ENCODE measurements around the gene GNAT2. TPM values are rescaled to one million over a fixed set of nuclear protein-coding genes. Genes with fewer than 3 reads are reported as not detected.

The GNAT2 gene
- total and polyA plus RNA-seq, 10 of the 15 experiments (the other 5 are each of a cell fraction or from before 2014, with no cell fraction given) = 0.08 to 1.3 (median 0.41) TPM

GRCh38 chr1:109650609-109651008 lies 31.2 kb upstream of the GNAT2 start (continued):
- TF ChIP-seq ASH2L (IDR thresholded peaks at IDR 0.05; ENCODE audit: borderline replicate concordance, low read depth) (no peak), RB1 (IDR thresholded peaks at IDR 0.05; ENCODE audit: borderline replicate concordance) (no peak), CHD2 (IDR thresholded peaks at IDR 0.05; ENCODE audit: borderline replicate concordance, low read depth, low read length) (no peak), USF1 (IDR thresholded peaks at IDR 0.05; ENCODE audit: borderline replicate concordance, extremely low read length, insufficient read depth, low read depth, low read length) (no peak), KLF5 (IDR thresholded peaks at IDR 0.05; ENCODE audit: partially characterized antibody) (no peak), JUND (IDR thresholded peaks at IDR 0.05; ENCODE audit: low read depth, low read length) (no peak), RAD21 (IDR thresholded peaks at IDR 0.05; ENCODE audit: insufficient read depth, low read depth, low read length) (no peak), BACH1 (IDR thresholded peaks at IDR 0.05; ENCODE audit: borderline replicate concordance) (no peak)

- in situ Hi-C loops (cut with MboI) (no loop called here), intact Hi-C loops (cut with micrococcal nuclease; ENCODE audit: unreplicated experiment) (no loop called here)
- ChIA-PET RAD21 (ENCODE audit: unreplicated experiment) (interaction anchor here (0.6 to 4.9 kb wide), 5 partner anchors 9 to 335 kb away, joined by 3 to 48 read pairs (median 13); partner anchors contain the start of gene AHCYL1), CTCF (interaction anchor here (0.6 to 10.8 kb wide), 16 partner anchors 9 to 362 kb away, joined by 3 to 299 read pairs (median 4); partner anchors contain the start of genes AHCYL1, GSTM1 and GSTM2), POLR2A (interaction anchor here (0.6 to 2.0 kb wide), 2 partner anchors 9 to 14 kb away, joined by 3 to 7 read pairs; no protein-coding TSS in a partner anchor), SMC1A (ENCODE audit: uncharacterized antibody, unreplicated experiment) (interaction anchor here (0.7 to 5.6 kb wide), 10 partner anchors 9 to 335 kb away, joined by 3 to 63 read pairs (median 4); partner anchors contain the start of genes AHCYL1, GNAI3 and GSTM1)
- TF ChIP-seq CBX3 (IDR thresholded peaks at IDR 0.05; ENCODE audit: borderline replicate concordance, low read depth) = no peak
- 0 out of 2 replicates have a peak, but pooled peaks have one; percentile 12 for TF ChIP-seq NFYB (IDR thresholded peaks at IDR 0.05; ENCODE audit: insufficient read depth, low read depth, low read length)
- TF ChIP-seq RAD21 (IDR thresholded peaks at IDR 0.05; ENCODE audit: insufficient read depth, low read depth, low read length) = peak; percentile 29; the same call in 1 of the 2 replicates
- peak in 1 of 3 experiments; percentile 24; a peak in 1 of 6 replicates for TF ChIP-seq CTCF (IDR thresholded peaks at IDR 0.05 in 2 of 3, conservative IDR thresholded peaks at IDR 0.05 in 1 of 3; ENCODE audit: control insufficient read depth in 2 of 3, extremely low read depth in 1 of 3, insufficient read depth in 1 of 3, low read depth in 3 of 3, low read length in 3 of 3)
- Histone ChIP-seq H3K27ac (ENCODE audit: control insufficient read depth, insufficient read depth) (no peak overlapping the region), H3K9ac (ENCODE audit: control insufficient read depth, insufficient read depth, low read length) (no peak overlapping the region), H4K20me1 (ENCODE audit: control insufficient read depth, insufficient read depth) (no peaks in the 10 kb centered on the region), H2AFZ (ENCODE audit: control insufficient read depth, low read depth, low read length) (peak overlapping the region; percentile 41; the same call in 1 of the 2 replicates), H3K36me3 (ENCODE audit: control insufficient read depth in 2 of 2, insufficient read depth in 2 of 2, low read length in 1 of 2) (no peaks in the 10 kb centered on the region), H3K4me2 (ENCODE audit: control insufficient read depth, insufficient read depth) (no peak overlapping the region; the same call in 1 of the 2 replicates), H3K79me2 (ENCODE audit: control insufficient read depth, insufficient read depth, low read length) (no peaks in the 10 kb centered on the region), H3K4me1 (ENCODE audit: control insufficient read depth, insufficient read depth, low read length) (no peaks in the 10 kb centered on the region), H3K9me3 (replicated peaks; ENCODE audit: control insufficient read depth, insufficient read depth, low read length) (no peaks in the 10 kb centered on the region), H3K4me3 (no peak overlapping the region), H3K27me3 (replicated peaks in 1 of 2; ENCODE audit: control insufficient read depth in 2 of 2, insufficient read depth in 2 of 2, low read length in 1 of 2) (no peaks in the 10 kb centered on the region)
- ATAC-seq = no peak
- WGBS (ENCODE audit: insufficient coverage, insufficient replicate concordance, low lambda C conversion rate, missing lambda C conversion rate) = 13% methylated on average over 4 of the region's 4 CpGs
- BruUV-seq (replicated peaks) = no TSS peak
- no peak for FAIRE-seq
- no peak for DNase-seq (ENCODE audit: low read depth, low spot score)
Observed at GRCh38 chr1:109649491-109649914, 30.1 kb upstream of the GNAT2 start.

All from GM12878 (cell line).